Stimulated activated CD8-positive, alpha-beta memory T cell treated with anti-CD3 and anti-CD28 coated beads, Interleukin-7, amount 100 ng/mL, for 1 hour (primary cell): ENCODE measurements around the gene COQ8B.
A peak's percentile ranks its signal among the peaks of the same experiment; 100 is the strongest.

Experiments
- DNase-seq, 2 donors: peaks; one replicate each; pipeline ENCODE4 v3.0.0-alpha.2; 2020; ENCODE audit warnings: low read depth in 2 of 2

Gene COQ8B

DNA sequence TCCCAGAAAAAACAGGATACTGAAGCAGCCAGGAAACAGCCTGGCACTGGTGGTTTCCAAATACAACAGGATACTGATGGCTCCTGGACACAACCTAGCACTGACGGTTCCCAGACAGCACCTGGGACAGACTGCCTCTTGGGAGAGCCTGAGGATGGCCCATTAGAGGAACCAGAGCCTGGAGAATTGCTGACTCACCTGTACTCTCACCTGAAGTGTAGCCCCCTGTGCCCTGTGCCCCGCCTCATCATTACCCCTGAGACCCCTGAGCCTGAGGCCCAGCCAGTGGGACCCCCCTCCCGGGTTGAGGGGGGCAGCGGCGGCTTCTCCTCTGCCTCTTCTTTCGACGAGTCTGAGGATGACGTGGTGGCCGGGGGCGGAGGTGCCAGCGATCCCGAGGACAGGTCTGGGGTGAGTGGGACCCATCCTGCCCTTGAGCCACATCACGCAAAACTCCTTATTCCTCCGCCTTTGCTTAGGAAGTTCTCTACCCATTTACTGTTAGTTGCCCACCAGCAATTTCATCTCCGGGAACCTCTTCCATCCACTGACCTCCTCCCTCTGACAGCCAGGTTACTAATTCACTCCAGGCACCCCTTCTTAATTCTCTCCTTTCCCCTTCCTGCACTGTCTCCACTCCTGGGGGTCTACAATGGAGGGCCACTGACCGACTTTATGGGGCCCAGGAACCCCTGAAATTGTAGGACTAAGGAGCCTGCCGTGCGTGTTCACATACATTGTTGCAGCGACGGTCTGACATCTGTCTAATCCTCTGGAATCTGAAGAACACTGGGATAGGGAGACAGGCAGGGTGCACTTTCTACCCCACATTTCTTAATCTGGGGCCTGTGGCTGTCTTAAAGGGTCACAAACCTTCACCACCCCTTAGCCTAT lies 1.4 kb upstream of the COQ8B start:
- no peak for DNase-seq

DNA sequence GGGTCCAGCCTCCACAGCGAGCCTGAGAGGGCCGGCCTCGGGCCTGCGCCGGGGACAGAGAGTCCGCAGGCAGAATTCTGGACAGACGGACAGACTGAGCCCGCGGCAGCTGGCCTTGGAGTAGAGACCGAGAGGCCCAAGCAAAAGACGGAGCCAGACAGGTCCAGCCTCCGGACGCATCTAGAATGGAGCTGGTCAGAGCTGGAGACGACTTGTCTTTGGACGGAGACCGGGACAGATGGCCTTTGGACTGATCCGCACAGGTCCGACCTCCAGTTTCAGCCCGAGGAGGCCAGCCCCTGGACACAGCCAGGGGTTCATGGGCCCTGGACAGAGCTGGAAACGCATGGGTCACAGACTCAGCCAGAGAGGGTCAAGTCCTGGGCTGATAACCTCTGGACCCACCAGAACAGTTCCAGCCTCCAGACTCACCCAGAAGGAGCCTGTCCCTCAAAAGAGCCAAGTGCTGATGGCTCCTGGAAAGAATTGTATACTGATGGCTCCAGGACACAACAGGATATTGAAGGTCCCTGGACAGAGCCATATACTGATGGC lies 716 bp upstream of the COQ8B start:
- DNase-seq: no peak

DNA sequence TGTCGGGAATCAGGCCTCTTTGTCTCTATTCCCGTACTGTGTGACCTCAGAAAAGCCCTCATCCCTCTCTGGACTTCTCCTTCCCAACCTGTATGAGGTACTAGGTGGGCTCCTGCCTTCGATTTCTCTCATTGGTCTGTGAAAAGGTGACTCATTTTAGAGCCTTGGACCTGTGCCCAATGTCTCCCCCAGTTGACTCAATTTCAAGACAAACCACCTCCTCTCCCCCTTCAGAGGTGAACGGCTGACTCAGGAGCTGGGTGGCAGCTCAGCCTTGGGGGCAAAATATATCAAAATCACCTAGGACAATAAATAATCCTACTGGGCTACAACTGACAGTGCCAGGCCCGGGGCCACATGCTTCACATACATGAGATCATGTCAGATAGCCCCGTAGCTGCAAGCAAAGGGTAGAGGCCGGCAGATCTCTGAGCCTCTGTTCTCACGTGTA lies 630 bp downstream of the COQ8B start:
- DNase-seq: peak; percentile 43 to 44

DNA sequence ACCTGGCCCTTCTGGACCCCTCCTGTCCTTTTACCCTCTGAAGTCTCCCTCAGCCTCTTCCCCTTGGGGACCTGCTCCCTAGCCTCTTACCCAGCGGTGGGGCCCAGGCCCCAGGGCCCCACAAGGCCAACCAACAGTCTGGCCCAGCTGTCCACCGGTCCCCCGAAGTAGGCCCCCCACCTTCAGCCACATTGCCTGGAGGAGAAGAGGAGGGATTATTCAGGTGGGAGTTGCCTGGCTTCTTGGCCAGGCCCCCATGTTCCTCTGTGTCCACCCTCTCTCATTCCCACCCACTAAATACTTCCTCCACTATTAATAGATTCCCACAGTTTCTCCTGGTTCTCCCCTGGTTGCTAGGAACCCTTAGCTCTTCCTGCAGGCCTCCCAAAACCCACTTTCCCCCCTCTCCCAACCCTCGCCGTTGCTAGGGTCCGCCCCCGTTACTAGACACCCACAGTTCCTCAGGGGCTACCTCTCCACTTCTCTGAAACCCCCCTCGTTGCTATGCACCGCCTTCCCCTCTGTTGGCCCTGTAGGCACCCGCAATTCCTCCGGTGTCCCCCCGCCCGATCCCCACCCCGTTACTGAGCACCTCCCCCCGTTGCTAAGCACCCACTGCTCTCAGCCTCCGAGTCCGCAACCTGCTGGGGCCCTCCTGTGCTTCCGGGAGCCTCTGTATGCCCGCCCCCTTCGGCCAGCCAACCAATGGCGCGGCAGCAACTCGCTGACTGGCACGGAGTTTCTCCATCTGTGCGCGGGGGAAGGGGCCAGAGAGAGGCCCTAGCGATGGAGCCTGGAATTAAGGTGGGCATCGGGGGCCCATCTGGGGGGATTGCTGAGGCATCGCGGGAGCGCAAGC lies 2.0 kb downstream of the COQ8B start:
- DNase-seq: peak; percentile 83 to 84

DNA sequence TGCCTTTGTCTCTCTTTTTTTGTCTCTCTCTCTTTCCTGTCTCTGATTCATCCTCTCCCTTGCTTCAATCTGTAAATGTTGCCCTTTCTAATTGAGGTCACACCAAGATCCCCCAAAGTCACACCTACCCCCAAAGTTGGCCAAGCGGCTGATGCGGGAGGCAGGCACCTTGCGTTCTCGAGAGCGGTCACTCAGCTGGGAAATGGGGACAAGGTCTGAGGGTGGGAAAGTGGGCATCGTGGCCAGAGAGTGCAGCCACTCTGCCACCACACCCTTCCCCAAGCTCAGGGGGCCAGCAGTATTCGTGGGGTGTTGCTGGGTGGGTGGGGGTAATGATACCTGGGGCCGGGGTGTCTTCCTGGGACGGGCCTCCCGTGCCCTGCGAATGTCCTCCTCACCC lies 2.7 kb downstream of the COQ8B start:
- DNase-seq: no peak

DNA sequence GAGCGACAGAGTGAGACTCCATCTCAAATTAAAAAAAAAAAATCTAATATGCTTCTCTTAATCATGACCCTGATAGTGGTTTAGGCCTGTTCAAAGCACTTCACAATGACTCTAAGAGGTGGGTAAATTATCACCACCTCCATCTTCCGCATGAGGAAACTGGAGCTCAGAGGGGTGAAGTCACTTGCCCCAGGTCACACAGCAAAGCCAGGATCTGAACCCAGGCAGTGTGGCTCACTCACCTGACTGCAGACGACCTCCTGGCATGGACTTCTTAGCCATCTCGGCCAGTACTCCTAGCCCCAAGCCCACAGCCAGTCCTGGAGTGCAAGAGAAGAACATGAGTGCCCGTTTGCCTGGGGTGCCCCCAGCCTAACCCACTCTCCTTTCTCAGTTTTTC lies 6.9 kb downstream of the COQ8B start:
- no peak for DNase-seq

DNA sequence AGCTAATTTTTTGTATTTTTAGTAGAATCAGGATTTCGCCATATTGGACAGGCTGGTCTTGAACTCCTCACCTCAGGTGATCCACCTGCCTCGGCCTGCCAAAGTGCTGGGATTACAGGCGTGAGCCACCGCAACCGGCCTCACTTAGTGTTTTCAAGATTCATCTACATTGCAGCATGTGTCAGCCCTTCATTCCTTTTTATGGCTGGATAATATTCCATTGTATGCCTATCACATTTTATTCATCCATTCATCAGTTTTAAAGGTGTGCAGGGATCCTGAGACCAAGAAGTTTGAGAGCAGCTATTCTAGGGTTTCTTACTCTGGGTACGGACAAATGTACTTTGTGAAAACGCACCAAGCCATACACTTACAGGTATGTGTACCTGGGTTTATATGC lies 9.1 kb downstream of the COQ8B start:
- DNase-seq: no peak

DNA sequence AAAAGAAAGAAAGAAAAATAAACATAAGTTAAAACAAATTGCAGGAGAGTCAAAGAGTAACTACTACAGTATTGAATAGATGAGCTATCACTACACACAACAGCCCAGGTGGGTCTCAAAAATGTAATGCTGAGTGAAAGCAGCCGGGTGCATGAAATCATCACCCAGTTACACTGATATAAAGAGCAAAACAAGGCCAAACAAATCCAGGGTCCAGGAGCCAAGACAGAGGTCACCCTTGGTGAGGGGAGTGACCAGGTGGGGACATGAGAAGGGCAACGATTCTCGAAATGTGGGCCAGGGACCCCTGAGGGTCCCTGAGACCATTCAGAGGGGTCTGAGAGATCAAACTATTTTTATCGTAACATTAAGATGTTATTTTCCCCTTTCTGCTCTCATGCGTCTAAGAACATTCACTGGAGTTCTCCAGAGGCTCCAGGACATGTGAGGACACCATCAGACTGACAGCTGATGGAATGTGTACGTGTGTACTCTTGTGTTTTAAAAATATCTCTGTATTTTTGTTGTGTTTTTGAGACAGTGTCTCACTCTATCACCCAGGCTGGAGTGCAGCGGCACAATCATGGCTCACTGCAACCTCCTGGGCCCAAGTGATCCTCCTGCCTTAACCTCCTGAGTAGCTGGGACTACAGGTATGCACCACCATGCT lies 10.6 kb downstream of the COQ8B start:
- no peak for DNase-seq

DNA sequence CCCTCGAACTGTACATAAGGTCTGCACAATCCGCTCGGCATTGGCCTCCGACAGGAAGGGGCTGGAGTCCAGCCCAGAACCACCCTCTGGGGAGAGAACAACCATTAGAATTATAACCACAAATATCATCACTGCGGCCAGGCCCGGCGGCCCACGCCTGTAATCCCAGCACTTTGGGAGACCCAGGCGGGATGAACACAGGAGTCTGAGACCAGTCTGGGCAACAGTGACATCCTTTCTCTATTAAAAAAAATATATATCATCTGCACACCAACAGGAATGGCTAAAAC lies 11.4 kb downstream of the COQ8B start:
- no peak for DNase-seq

DNA sequence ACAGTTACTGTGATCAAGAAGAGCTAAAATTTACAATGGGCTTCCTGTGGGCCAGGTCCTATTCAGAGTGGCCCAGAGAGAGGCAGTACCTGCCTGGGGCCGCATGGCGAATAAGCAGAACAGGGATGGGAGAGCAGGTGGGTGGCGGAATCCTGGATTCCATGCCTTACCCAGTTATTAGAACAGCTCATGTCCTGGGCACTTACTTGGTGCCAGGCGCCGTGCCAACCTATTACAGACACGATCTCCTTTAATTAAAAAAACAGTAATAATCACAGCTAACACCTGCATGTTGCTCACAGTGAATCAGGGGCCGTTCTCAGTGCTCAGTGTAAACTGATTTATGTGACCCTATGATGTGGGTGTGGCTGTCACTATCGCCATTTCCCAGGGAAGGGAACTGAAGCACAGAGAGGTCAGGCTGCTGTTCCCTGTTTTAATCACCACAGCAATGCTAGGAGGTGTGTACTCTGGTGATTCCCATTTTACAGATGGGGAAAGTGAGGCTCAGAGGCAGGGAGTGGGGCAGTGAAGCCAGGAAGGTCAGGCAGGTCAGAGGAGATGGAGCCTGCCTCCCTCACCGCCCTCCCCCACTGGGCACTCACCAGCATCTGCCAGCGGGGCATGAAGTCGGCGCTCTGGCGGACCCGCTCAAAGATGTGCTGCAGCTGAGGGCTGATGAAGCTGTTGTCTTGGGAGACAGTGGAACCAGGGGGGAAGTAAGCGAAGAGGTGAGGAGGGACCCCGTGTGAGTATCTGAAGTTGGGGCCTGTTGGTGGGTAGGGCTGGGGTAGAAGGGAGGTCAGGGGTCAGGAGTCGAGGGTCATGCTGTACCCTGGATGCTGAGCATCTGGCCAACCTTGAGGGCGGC lies 12.0 kb downstream of the COQ8B start:
- DNase-seq: no peak

DNA sequence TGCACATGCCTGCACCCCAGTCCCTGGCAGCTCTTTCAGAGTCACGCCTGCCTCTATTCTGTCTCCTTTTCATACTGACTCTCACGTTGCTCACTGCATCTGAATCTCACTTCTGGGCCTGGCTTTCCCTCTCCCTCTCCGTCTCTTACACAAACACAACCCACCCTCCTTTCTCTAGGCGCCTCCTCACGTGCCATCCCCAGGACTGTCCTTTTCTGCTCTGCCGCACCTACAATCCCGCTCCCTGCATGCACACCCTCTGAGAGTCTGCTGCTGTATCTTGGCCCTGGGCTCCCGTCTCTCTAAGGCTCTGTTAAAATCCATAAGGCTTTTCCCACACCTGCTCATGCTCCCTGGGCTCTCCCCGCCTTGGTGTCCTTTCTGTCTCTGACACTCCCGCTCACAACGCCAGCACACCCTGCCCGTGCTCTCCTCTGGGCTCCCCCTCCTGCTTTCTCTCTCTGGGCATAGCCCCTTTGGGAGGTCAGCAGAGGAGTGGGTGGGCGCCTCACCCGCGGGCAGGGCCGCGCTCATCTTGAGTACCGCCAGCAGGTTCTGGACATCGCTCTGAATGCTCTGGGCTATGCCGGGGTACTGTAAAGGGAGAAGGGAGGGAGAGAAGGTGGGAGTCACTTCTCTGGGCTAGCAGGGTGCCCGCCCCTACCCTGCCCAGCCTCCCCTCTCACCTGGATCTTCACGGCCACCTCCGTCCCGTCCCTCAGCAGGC lies 13.5 kb downstream of the COQ8B start:
- DNase-seq: no peak

DNA sequence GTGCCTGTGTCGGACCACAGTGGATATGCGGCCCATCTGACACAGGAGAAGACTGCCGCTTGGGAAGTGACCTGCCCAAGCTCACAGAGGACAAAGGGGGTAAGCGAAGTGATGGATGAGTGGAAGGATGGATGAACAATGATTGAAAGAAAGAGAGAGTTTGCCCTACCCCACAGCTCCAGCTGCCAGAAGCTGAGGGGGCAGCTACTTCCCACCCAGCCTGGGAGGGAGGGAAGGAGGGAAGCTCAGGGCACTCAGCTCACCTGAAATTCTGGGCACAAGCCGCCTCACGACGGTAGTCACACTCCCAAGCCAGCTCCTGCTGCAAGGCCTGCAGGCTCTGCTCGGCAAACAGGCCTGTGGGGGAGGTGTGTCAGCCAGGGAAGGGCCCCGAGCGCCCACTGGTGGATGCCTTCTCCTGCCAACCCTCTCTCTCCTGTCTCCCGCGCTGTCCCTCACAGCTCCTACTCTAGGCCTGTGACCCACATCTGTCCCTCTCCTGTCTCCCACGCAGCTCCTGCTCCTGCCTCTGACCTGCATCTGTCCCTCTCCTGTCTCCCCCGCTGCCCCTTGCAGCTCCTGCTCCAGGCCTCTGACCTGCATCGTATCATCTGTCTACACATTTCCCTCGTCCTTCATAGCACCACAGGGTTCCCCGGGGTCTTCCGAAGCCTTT lies 14.2 kb downstream of the COQ8B start:
- no peak for DNase-seq

DNA sequence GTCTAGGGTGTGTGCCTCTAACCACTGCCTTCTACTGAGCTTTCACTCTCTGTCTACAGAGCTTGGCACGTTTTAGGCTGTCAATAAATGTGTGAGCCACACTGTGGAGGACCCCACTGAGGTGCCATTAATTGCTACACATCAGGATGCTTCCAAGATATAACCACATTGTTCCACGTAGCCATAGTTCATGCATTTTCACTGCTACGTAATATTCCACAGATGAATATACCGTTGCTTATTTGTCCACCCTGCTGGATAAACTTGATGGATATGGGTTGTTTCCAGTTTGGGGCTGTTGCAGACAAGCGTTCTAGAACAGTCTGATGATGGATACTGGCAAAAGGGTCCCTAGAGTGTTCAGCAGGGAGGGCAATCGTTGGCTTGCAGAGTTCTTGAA lies 14.9 kb downstream of the COQ8B start:
- no peak for DNase-seq

DNA sequence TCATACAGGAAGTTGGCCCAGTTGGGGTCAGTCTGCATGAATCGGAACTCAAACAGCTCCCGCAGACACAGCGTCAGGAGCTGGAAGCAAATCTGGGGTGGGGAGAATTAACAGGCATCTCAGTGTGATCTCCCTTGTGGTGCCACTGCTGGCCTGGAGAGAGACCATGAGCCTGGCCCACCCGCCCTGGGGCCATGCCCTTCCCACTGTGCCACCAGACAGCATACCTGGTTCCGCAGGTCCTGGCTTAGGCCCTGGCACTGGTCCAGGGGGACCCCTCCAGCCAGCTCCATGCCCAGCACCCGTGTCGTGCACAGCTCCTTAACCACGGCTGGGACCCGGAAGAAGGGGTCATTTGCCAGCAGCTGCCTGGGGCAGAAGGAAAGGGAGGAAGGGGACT lies 16.6 kb downstream of the COQ8B start:
- DNase-seq: no peak

DNA sequence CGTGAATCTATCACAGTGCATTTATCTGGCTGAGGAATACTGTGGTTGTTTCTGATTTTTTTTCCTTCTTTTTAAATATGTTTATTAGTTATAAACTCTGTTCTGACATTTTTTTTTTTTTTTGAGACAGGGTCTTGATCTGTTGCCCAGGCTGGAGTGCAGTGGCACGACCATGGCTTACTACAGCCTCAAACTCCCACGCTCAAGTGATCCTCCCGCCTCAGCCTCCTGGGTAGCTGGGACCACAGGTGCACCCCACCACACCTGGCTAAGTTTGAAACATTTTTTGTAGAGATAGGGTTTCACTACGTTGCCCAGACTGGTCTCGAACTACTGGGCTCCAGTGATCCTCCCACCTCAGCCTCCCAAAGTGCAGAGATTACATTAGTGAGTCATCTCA lies 19.7 kb downstream of the COQ8B start:
- DNase-seq: no peak

DNA sequence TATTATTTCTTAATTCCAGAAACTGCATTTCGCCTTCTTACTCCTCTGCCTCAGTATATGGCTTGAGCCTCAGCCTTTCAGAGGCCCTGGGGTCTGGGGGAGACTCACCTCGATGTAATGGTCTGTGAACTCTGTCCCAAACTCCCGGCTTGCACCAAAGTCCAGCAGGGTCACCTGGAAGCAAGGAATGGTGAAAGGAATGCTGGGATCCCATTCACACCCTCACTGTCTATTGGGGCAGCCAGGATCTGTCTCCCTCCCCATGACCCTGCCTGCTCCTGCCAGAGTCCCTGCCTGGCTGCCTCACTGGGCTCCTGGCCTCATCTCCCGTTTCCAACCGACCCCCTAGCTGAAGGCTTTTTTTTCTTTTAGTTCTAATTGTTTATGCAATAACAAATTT lies 20.8 kb downstream of the COQ8B start:
- no peak for DNase-seq

DNA sequence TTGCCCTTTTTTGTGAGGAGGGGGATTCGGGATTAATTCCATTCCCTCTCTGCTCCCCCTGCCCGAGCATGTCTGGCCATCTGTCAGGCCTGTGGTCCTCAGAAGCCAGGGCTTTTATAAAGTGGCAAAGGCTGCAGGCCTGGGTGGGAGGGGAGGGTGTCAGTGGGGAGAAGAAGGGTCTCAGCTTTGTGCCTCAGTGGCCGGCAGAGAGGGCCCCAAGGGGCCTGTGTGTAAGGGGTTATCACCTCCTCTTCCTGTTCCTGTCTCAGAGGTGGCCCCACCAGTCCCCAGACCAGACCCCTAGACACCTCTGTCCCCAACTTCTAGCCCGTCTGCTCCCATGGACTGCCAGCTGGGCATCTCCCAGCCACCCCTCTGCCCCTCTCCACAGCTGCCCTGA lies 22.8 kb downstream of the COQ8B start:
- DNase-seq: no peak

DNA sequence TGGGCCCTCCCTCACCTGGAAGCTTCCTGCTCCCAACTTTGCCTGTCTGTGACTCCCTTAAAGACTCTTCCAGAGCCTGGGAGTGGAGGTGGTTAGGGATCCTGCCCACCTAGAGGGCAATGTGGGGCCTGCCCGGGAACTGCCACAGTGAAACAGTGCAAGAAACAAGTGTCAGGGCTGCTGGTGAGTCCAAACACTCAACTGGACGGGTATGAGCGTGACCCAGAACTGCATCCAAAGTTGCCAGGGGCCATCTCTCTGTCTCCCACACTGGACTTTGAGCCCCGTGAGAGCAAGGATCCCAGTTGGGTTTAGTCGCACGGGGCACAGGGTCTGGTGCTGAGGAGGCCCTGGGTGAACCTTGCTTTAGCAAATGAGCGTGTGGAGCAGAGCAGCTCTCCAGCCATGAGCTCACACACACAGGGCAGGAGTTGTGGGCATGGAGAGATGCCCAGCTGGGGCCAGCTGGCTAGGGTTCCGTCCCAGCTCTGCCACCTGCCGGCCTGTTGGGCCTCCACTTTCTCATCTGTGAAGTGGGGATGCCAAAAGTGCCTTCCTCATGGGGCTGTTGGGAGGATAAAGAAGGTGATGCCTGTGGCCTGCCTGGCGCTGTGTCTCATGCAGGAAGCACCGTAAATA lies 23.4 kb downstream of the COQ8B start:
- no peak for DNase-seq

DNA sequence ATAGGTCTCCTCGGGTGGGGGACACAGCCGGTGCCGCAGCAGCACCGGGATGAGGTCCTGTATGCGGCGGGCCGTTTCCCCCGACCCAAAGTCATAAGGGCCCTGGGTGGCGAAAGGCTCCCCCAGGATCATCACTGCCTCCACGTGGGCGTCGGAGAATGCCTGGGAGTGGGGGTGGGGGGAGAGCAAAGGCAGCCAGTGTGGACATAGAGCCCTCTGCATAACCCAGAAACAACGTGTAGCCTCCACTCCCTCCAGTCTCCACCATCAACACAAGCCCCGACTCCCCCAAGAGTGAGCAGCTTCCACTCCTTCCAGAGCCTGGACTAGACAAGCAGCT lies 24.5 kb downstream of the COQ8B start:
- DNase-seq: no peak
